ENCODE measurements around the gene KCNQ1. TPM values are rescaled to one million over a fixed set of nuclear protein-coding genes. Genes with fewer than 3 reads are reported as not detected.

Gene KCNQ1
- total RNA-seq, 1 experiment from 2014 or later: 10.7 TPM

GRCh38 chr11:2833716-2834502 lies 389.1 kb downstream of the KCNQ1 start (continued):
- TF ChIP-seq YY1 (IDR thresholded peaks at IDR 0.05; ENCODE audit: extremely low read depth, insufficient replicate concordance, low read depth, low read length): no peak
- no peak for TF ChIP-seq EGR1 (IDR thresholded peaks at IDR 0.05; ENCODE audit: low read depth)
- no peak for TF ChIP-seq FOSL1 (IDR thresholded peaks at IDR 0.05; ENCODE audit: low read depth)
- TF ChIP-seq, protein P1, sequence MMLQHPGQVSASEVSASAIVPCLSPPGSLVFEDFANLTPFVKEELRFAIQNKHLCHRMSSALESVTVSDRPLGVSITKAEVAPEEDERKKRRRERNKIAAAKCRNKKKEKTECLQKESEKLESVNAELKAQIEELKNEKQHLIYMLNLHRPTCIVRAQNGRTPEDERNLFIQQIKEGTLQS (IDR thresholded peaks at IDR 0.05): no peak
- TF ChIP-seq SIN3A (IDR thresholded peaks at IDR 0.05; ENCODE audit: low read depth): no peak

- no peaks in the 10 kb centered on the region for H3K79me2 ChIP-seq (ENCODE audit: insufficient read depth, low read length)
- H3K4me1 ChIP-seq (ENCODE audit: control insufficient read depth in 1 of 2, insufficient read depth in 2 of 2, low read length in 2 of 2): peaks cover 8 to 13% of the 10 kb centered on the region in 2 experiments; a peak in 3 of 4 replicates
- ChIA-PET POLR2A (no interaction called here), RAD21 (ENCODE audit: low non-redundant PET in 1 of 2, low total read pairs in 2 of 2, uncharacterized antibody in 2 of 2, unreplicated experiment in 2 of 2) (no interaction called here), CTCF (no interaction called here)
- no peaks in the 10 kb centered on the region for H3K27me3 ChIP-seq (ENCODE audit: insufficient read depth, low read length)
- no peaks in the 10 kb centered on the region for H3K36me3 ChIP-seq (ENCODE audit: control insufficient read depth in 1 of 2, insufficient read depth in 2 of 2, low read length in 2 of 2)
- intact Hi-C loops (cut with micrococcal nuclease): no loop called here
- H3K9ac ChIP-seq (ENCODE audit: low read length): no peak overlapping the region
- H3K4me2 ChIP-seq (ENCODE audit: low read length): no peak overlapping the region
- no peak for TF ChIP-seq ZBTB33 (IDR thresholded peaks at IDR 0.05; ENCODE audit: extremely low read depth, insufficient replicate concordance, low read length)
- TF ChIP-seq SRF (IDR thresholded peaks at IDR 0.05; ENCODE audit: low read depth): no peak
- TF ChIP-seq FOSL1 (IDR thresholded peaks at IDR 0.05; ENCODE audit: low read depth): no peak
- no peak for TF ChIP-seq CEBPB (IDR thresholded peaks at IDR 0.05; ENCODE audit: low read depth)
- TF ChIP-seq, protein P2, sequence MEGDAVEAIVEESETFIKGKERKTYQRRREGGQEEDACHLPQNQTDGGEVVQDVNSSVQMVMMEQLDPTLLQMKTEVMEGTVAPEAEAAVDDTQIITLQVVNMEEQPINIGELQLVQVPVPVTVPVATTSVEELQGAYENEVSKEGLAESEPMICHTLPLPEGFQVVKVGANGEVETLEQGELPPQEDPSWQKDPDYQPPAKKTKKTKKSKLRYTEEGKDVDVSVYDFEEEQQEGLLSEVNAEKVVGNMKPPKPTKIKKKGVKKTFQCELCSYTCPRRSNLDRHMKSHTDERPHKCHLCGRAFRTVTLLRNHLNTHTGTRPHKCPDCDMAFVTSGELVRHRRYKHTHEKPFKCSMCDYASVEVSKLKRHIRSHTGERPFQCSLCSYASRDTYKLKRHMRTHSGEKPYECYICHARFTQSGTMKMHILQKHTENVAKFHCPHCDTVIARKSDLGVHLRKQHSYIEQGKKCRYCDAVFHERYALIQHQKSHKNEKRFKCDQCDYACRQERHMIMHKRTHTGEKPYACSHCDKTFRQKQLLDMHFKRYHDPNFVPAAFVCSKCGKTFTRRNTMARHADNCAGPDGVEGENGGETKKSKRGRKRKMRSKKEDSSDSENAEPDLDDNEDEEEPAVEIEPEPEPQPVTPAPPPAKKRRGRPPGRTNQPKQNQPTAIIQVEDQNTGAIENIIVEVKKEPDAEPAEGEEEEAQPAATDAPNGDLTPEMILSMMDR (IDR thresholded peaks at IDR 0.05 in 2 of 3, conservative IDR thresholded peaks at IDR 0.05 in 1 of 3; ENCODE audit: borderline replicate concordance in 1 of 3, insufficient read depth in 1 of 3, low read depth in 2 of 3, low read length in 2 of 3): no peak
- TF ChIP-seq RAD21 (IDR thresholded peaks at IDR 0.05; ENCODE audit: low read depth): no peak
- TF ChIP-seq EGR1 (IDR thresholded peaks at IDR 0.05; ENCODE audit: low read depth): no peak
- TF ChIP-seq, protein P3, sequence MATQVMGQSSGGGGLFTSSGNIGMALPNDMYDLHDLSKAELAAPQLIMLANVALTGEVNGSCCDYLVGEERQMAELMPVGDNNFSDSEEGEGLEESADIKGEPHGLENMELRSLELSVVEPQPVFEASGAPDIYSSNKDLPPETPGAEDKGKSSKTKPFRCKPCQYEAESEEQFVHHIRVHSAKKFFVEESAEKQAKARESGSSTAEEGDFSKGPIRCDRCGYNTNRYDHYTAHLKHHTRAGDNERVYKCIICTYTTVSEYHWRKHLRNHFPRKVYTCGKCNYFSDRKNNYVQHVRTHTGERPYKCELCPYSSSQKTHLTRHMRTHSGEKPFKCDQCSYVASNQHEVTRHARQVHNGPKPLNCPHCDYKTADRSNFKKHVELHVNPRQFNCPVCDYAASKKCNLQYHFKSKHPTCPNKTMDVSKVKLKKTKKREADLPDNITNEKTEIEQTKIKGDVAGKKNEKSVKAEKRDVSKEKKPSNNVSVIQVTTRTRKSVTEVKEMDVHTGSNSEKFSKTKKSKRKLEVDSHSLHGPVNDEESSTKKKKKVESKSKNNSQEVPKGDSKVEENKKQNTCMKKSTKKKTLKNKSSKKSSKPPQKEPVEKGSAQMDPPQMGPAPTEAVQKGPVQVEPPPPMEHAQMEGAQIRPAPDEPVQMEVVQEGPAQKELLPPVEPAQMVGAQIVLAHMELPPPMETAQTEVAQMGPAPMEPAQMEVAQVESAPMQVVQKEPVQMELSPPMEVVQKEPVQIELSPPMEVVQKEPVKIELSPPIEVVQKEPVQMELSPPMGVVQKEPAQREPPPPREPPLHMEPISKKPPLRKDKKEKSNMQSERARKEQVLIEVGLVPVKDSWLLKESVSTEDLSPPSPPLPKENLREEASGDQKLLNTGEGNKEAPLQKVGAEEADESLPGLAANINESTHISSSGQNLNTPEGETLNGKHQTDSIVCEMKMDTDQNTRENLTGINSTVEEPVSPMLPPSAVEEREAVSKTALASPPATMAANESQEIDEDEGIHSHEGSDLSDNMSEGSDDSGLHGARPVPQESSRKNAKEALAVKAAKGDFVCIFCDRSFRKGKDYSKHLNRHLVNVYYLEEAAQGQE (IDR thresholded peaks at IDR 0.05; ENCODE audit: low read depth): no peak
- no peak for TF ChIP-seq CBX3 (IDR thresholded peaks at IDR 0.05; ENCODE audit: low read depth)
- BruUV-seq (replicated peaks): no TSS peak
- ATAC-seq (no peak), DNase-seq (ENCODE audit: low read depth, low spot score) (no peak)
- H3K27ac ChIP-seq (ENCODE audit: low read depth, low read length): no peak overlapping the region
- H3K9me3 ChIP-seq (ENCODE audit: control insufficient read depth in 1 of 2, insufficient read depth in 1 of 2, low read depth in 1 of 2, low read length in 2 of 2): no peaks in the 10 kb centered on the region
- no peak overlapping the region for H2AFZ ChIP-seq (ENCODE audit: low read depth, low read length, poor library complexity, severe bottlenecking)
- no peaks in the 10 kb centered on the region for H4K20me1 ChIP-seq (ENCODE audit: insufficient read depth)
- H3K4me3 ChIP-seq (replicated peaks in 1 of 2; ENCODE audit: low read depth in 1 of 2, low read length in 2 of 2): no peak overlapping the region
- H3K9me2 ChIP-seq (ENCODE audit: insufficient read depth): no peaks in the 10 kb centered on the region
Observed at GRCh38 chr11:2834503-2835273, 389.9 kb downstream of the KCNQ1 start.
